K562 (cell line): ENCODE measurements around the gene GSTA3. TPM values are rescaled to one million over a fixed set of nuclear protein-coding genes. Genes with fewer than 3 reads are reported as not detected.

Source experiments
- ATAC-seq: fragments of 200-7000 bp; cut with Tn5 transposase; 3 replicates; pipeline ENCODE4 v1.9.1; 2020; ENCODE audit warnings: moderate library complexity
- BruUV-seq: library from RNA; stranded (reverse); fragments of 400-500 nt; replicated peaks from 2 replicates; lab custom pipeline; 2021; lab: Mats Ljungman, UMichigan
- CTCF ChIA-PET: fragments of 300-600 bp; formaldehyde crosslinking; extraction: SDS; loops from one replicate; lab custom pipeline; 2021; ENCODE audit warnings: low intra/inter-chr PET ratio; lab: Yijun Ruan, JAX
- POLR2A ChIA-PET: fragments of 300-600, 350-650 bp; sonication (Branson Sonifier 250); formaldehyde crosslinking; extraction: SDS; loops from one replicate; lab custom pipeline; 2021; ENCODE audit warnings: antibody characterized with exemption, inconsistent platforms; lab: Yijun Ruan, JAX
- DNase-seq, 4 experiments: peaks; one replicate each; pipeline versions ENCODE4 v3.0.0 to v3.0.0-alpha.2; 2011 to 2018; ENCODE audit warnings: low spot score in 3 of 4, mixed read lengths in 3 of 4; ENCODE audit errors: extremely low read depth in 1 of 4
- FAIRE-seq: peaks from 2 replicates; lab custom pipeline; 2011; peaks lifted over from hg19 to GRCh38; lab: Jason Lieb, UNC
- H2AFZ ChIP-seq: 2 replicates; pipeline ENCODE4 v1.6.0; 2011; ENCODE audit warnings: low read depth, low read length, control low read depth, inconsistent platforms
- H3K27ac ChIP-seq: fragments of 200-600 bp; 3 replicates; pipeline ENCODE4 v1.8.0; 2011; ENCODE audit warnings: low read depth, mild to moderate bottlenecking, control low read depth, inconsistent platforms, low read length, moderate library complexity, mixed read lengths; ENCODE audit errors: extremely low read depth
- H3K27me3 ChIP-seq, 2 experiments: fragments of 300-600 bp in 1 of 2; 2 replicates in 1 of 2; 3 replicates in 1 of 2; pipeline versions ENCODE4 v1.6.0 to v1.8.0; 2011; ENCODE audit warnings: inconsistent platforms in 2 of 2, low read length in 2 of 2, mild to moderate bottlenecking in 1 of 2, mixed read lengths in 1 of 2, moderate library complexity in 1 of 2; ENCODE audit not compliant: control insufficient read depth in 2 of 2, insufficient read depth in 2 of 2
- H3K36me3 ChIP-seq: fragments of 300-600 bp; 3 replicates; pipeline ENCODE4 v1.8.0; 2011; ENCODE audit warnings: mild to moderate bottlenecking, low read length, inconsistent platforms; ENCODE audit not compliant: control insufficient read depth, insufficient read depth
- H3K4me1 ChIP-seq, 2 experiments: fragments of 200-600 bp in 1 of 2; replicated peaks in 1 of 2; 2 replicates in 1 of 2; 3 replicates in 1 of 2; pipeline versions ENCODE4 v1.5.1 to v1.8.0; 2011; ENCODE audit warnings: inconsistent platforms in 2 of 2, low read length in 2 of 2, mild to moderate bottlenecking in 1 of 2, mixed read lengths in 1 of 2, moderate library complexity in 1 of 2; ENCODE audit not compliant: control insufficient read depth in 2 of 2, insufficient read depth in 2 of 2
- H3K4me2 ChIP-seq: 2 replicates; pipeline ENCODE4 v1.6.1; 2011; ENCODE audit warnings: low read length, control low read depth, inconsistent platforms, mixed read lengths; ENCODE audit not compliant: insufficient read depth
- H3K4me3 ChIP-seq: fragments of 200-600 bp; sonication (generic), shearing (Covaris generic); 2 replicates; pipeline ENCODE4 v1.5.1; 2016; ENCODE audit warnings: control low read depth, inconsistent platforms
- H3K79me2 ChIP-seq: fragments of 200-600 bp; 3 replicates; pipeline ENCODE4 v1.8.0; 2011; ENCODE audit warnings: low read length, inconsistent platforms; ENCODE audit not compliant: control insufficient read depth, insufficient read depth
- H3K9ac ChIP-seq, 2 experiments: 2 replicates each; pipeline versions ENCODE4 v1.6.0 to v1.6.1; 2011; ENCODE audit warnings: low read depth in 2 of 2, low read length in 2 of 2, control low read depth in 1 of 2, inconsistent platforms in 1 of 2, mild to moderate bottlenecking in 1 of 2, mixed read lengths in 1 of 2; ENCODE audit not compliant: insufficient read depth in 1 of 2
- H3K9me1 ChIP-seq: one replicate; pipeline ENCODE4 v1.6.0; 2011; ENCODE audit warnings: inconsistent platforms, mild to moderate bottlenecking, low read length, moderate library complexity; ENCODE audit not compliant: control insufficient read depth, insufficient read depth
- H3K9me3 ChIP-seq: replicated peaks from 2 replicates; pipeline ENCODE4 v1.5.1; 2011; ENCODE audit warnings: low read depth, low read length, inconsistent platforms; ENCODE audit not compliant: control insufficient read depth, insufficient read depth
- H4K20me1 ChIP-seq: replicated peaks from 2 replicates; pipeline ENCODE4 v1.6.1; 2011; ENCODE audit warnings: low read length, inconsistent platforms, mixed read lengths; ENCODE audit not compliant: control insufficient read depth, insufficient read depth
- ARID3B ChIP-seq: fragments of 250-450 bp; sonication (Bioruptor Pico); IDR thresholded peaks from 2 replicates; pipeline ENCODE4 v1.4.0; 2020; ENCODE audit warnings: borderline replicate concordance
- CHD2 ChIP-seq: IDR thresholded peaks from 2 replicates; pipeline ENCODE4 v1.6.1; 2011; ENCODE audit warnings: low read depth, low read length
- CXXC5 ChIP-seq: fragments of 250-450 bp; sonication (Bioruptor Pico); IDR thresholded peaks from 2 replicates; pipeline ENCODE4 v1.8.0; 2022; ENCODE audit warnings: inconsistent platforms, mild to moderate bottlenecking, moderate library complexity
- EP400 ChIP-seq: fragments of 450-650 bp; IDR thresholded peaks from 2 replicates; pipeline ENCODE4 v1.6.1; 2017; ENCODE audit warnings: antibody characterized with exemption, mild to moderate bottlenecking, moderate library complexity
- GATA2 ChIP-seq: sonication (generic); formaldehyde crosslinking; IDR thresholded peaks from 2 replicates; pipeline ENCODE4 v1.4.0; 2020; ENCODE audit warnings: mild to moderate bottlenecking, missing genetic modification reagents
- HES1 ChIP-seq: fragments of 450-650 bp; IDR thresholded peaks from 2 replicates; pipeline ENCODE4 v1.6.1; 2016; ENCODE audit warnings: low read depth, mild to moderate bottlenecking, moderate library complexity
- KAT2B ChIP-seq: IDR thresholded peaks from one replicate; pipeline ENCODE4 v1.6.1; 2012; ENCODE audit warnings: low read depth, mild to moderate bottlenecking, control low read depth, inconsistent platforms, low read length, moderate library complexity
- MAX ChIP-seq: sonication (generic); formaldehyde crosslinking; IDR thresholded peaks from 2 replicates; pipeline ENCODE4 v1.9.0; 2022; ENCODE audit warnings: mild to moderate bottlenecking, missing genetic modification reagents
- NCOA4 ChIP-seq: fragments of 450-650 bp; IDR thresholded peaks from 2 replicates; pipeline ENCODE4 v1.6.1; 2018; ENCODE audit warnings: mild to moderate bottlenecking; ENCODE audit not compliant: partially characterized antibody
- RBBP5 ChIP-seq: fragments of 200-600 bp; sonication (generic); IDR thresholded peaks from 2 replicates; pipeline ENCODE4 v1.6.1; 2012; ENCODE audit warnings: borderline replicate concordance, mild to moderate bottlenecking, low read length, control low read depth, inconsistent platforms; ENCODE audit not compliant: insufficient read depth, poor library complexity, severe bottlenecking
- RBM39 ChIP-seq: fragments of 200-400 bp; formaldehyde crosslinking; optimal IDR thresholded peaks from 2 replicates; pipeline ENCODE3; 2018; ENCODE audit warnings: low read depth, low read length
- RHOXF2B ChIP-seq: fragments of 250-450 bp; sonication (Bioruptor Pico); conservative IDR thresholded peaks from 2 replicates; pipeline ENCODE4 v1.5.1; 2021
- SNIP1 ChIP-seq: fragments of 450-650 bp; IDR thresholded peaks from 2 replicates; pipeline ENCODE4 v1.7.1; 2017; ENCODE audit warnings: low read depth, mild to moderate bottlenecking
- SRSF3 ChIP-seq: fragments of 200-400 bp; formaldehyde crosslinking; IDR thresholded peaks from 2 replicates; pipeline ENCODE4 v1.6.1; 2016; ENCODE audit warnings: mild to moderate bottlenecking, low read length, moderate library complexity; ENCODE audit not compliant: insufficient read depth
- ZNF146 ChIP-seq: IDR thresholded peaks from one replicate; pipeline ENCODE4 v1.6.1; 2018; ENCODE audit warnings: missing compliant biosample characterization; ENCODE audit not compliant: unreplicated experiment
- WGBS: fragments of 100-300 bp; shearing (Covaris generic); methylation state at CpG from one replicate; pipeline ENCODE4 v1.1.6; 2016; ENCODE audit warnings: low coverage, mixed read lengths; ENCODE audit not compliant: insufficient coverage; ENCODE audit errors: missing lambda C conversion rate; 5-methylcytosine and 5-hydroxymethylcytosine counted together
- in situ Hi-C: fragments of 300-500 bp; cut with MboI; formaldehyde crosslinking; loops from 4 replicates; pipeline ENCODE4 v1.15.0; 2018; ENCODE audit warnings: inconsistent platforms, mixed read lengths
- intact Hi-C: fragments of 100-400 bp; cut with micrococcal nuclease; formaldehyde crosslinking; loops from 2 replicates; pipeline ENCODE4 v1.14.2; 2022
- polyA plus RNA-seq, 8 experiments: library from polyadenylated mRNA; depleted of rRNA in 4 of 8; stranded (reverse) in 5 of 8; unstranded in 3 of 8; fragments of >200 nt; fragmentation: Nextera tagmentation in 2 of 8; fragmentation: Illumina TruSeq in 1 of 8; extraction: Ambion mirVana in 2 of 8; extraction: Trizol in 1 of 8; gene quantifications; 2 replicates each; pipeline versions ENCODE4 v1.2.1 to v1.2.3, GENCODE V29; 2011 to 2014; ENCODE audit warnings: inconsistent platforms in 1 of 8, missing spikeins in 1 of 8
- total RNA-seq, 7 experiments: library from RNA; depleted of rRNA in 6 of 7; stranded (reverse); fragments of >200 nt in 6 of 7; fragmentation: Illumina TruSeq in 2 of 7; extraction: Trizol in 2 of 7; gene quantifications; 2 replicates each; pipeline versions ENCODE4 v1.2.1 to v1.2.3, GENCODE V29; 2011 to 2021; ENCODE audit warnings: low replicate concordance in 1 of 7

Gene GSTA3
- total and polyA plus RNA-seq, 9 of the 15 experiments (the other 6 are each of a cell fraction or from before 2014, with no cell fraction given): not detected

- POLR2A ChIA-PET: interaction anchor here (0.6 to 1.8 kb wide), 2 partner anchors 13 to 161 kb away, joined by 3 read pairs; no protein-coding TSS in a partner anchor
Observed at GRCh38 chr6:52955871-52956270, 46.4 kb upstream of the GSTA3 start.

More at GRCh38 chr6:52955871-52956270, 46.4 kb upstream of the GSTA3 start:
- intact Hi-C loops: no loop called here
- no TSS peak for BruUV-seq
- CTCF ChIA-PET: no interaction called here
- WGBS: 13% methylated on average over 7 of the region's 7 CpGs
- no peak overlapping the region for H3K9ac ChIP-seq
- no peaks in the 10 kb centered on the region for H3K9me1 ChIP-seq
- in situ Hi-C loops: no loop called here
- 0 out of 5 replicates have a peak, but pooled peaks cover 0 to 4% of the 10 kb centered on the region in 2 experiments for H3K27me3 ChIP-seq
- no peaks in the 10 kb centered on the region for H3K4me1 ChIP-seq
- no peaks in the 10 kb centered on the region for H3K36me3 ChIP-seq
- no peaks in the 10 kb centered on the region for H3K79me2 ChIP-seq
- no peak overlapping the region for H3K4me3 ChIP-seq
- no peak for TF ChIP-seq MAX (CRISPR knock-in tag)
- no peak for TF ChIP-seq CXXC5
- TF ChIP-seq ZNF146 (CRISPR knock-in tag): no peak
- TF ChIP-seq HES1: no peak
- TF ChIP-seq CHD2: no peak
- TF ChIP-seq RBBP5: no peak
- no peak for TF ChIP-seq RBM39
- TF ChIP-seq NCOA4: no peak
- TF ChIP-seq EP400: no peak
- no peak for TF ChIP-seq RHOXF2B (CRISPR knock-in tag)
- TF ChIP-seq SNIP1: no peak
- TF ChIP-seq SRSF3: no peak
- no peak for TF ChIP-seq GATA2
- TF ChIP-seq KAT2B: no peak
- no peak for TF ChIP-seq ARID3B (CRISPR knock-in tag)
- no peak overlapping the region for H3K4me2 ChIP-seq
- DNase-seq: no peak
- H3K9me3 ChIP-seq: no peaks in the 10 kb centered on the region
- no peak overlapping the region for H2AFZ ChIP-seq
- no peak for ATAC-seq
- no peak overlapping the region for H3K27ac ChIP-seq
- H4K20me1 ChIP-seq: no peaks in the 10 kb centered on the region
- no peak for FAIRE-seq
